Measurements from ENCODE around the gene GRK5. TPM values are rescaled to one million over a fixed set of nuclear protein-coding genes. Genes with fewer than 3 reads are reported as not detected.
"Not testable (repeated sequence)": the region's sequence is repeated elsewhere in the genome, so short reads cannot be mapped to it uniquely, and the experiment has no call there.

The GRK5 gene
- total RNA-seq, 4 donors from 2014 or later = 6.2 to 12.5 (median 9.1) TPM

DNA sequence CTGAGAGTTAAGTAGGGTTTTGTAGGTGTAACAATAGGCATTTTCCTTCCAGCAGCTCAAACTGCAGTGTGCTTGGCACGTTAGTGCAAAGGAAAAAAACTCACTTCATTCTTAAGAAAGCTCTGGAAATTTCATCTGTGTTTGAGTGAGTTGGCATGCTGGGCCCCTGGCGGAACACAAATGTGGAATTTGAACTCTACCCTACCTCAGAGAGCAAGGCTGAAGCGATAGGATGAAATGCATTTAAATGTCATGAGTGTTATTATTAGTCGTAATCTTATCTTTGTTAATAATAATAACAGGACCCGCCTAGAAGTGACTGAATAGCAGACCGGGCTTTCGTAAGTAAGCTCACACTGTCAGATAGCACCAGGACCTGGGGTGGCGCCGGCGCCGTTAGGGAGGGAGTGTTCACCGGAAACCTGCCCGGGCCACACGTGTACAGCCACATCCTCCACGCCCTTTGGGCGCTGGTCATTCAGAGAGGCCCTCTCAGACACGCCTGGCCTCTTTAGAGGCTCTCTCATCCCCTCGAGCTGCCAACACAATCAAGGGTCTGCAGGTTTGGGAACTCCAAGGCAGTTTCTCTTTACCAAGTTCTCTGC lies 63.5 kb downstream of the GRK5 start:
- in situ Hi-C loops (cut with MboI; ENCODE audit: low sequenced_read_pairs in 4 of 4) (no loop called here), intact Hi-C loops (cut with DNase I; ENCODE audit: low total_unique reads) (no loop called here)
- TF ChIP-seq CTCF (IDR thresholded peaks at IDR 0.05 in 4 of 5, conservative IDR thresholded peaks at IDR 0.05 in 1 of 5) = no peak
- TF ChIP-seq POLR2A (IDR thresholded peaks at IDR 0.05) = peak in 1 of 2 donors; percentile 16
- Histone ChIP-seq H3K4me1 (peaks cover 20 to 25% of the 10 kb centered on the region in 2 donors), H3K27ac (peak overlapping the region; percentile 59 to 82 (median 76)), H3K36me3 (no peaks in the 10 kb centered on the region), H3K4me3 (no peak overlapping the region), H3K9me3 (no peaks in the 10 kb centered on the region), H3K27me3 (no peaks in the 10 kb centered on the region)
- peak; percentile 34 to 35 for ATAC-seq
- no peak for DNase-seq

DNA sequence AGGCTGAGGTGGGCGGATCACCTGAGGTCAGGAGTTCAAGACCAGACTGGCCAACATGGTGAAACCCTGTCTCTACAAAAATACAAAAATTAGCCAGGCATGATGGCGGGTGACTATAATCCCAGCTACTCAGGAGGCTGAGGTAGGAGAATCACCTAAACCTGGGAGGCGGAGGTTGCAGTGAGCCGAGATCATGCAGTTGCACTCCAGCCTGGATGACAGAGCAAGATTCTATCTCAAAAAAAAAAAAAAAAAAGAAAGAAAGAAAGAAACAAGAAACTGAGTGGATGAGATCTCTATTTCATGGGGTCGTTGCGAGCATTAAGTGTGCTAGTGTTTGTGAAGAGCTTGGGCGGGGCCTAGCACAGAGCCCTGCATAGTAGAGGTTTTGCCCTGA lies 65.0 kb downstream of the GRK5 start:
- H3K4me3 ChIP-seq; intact Hi-C loops (cut with DNase I; ENCODE audit: low total_unique reads); H3K27me3 ChIP-seq; ATAC-seq; H3K36me3 ChIP-seq; H3K9me3 ChIP-seq; in situ Hi-C loops (cut with MboI; ENCODE audit: low sequenced_read_pairs in 4 of 4); DNase-seq: not testable (repeated sequence)
- H3K27ac ChIP-seq = peak overlapping the region; percentile 59 to 82 (median 76)
- peaks cover 20 to 25% of the 10 kb centered on the region in 2 donors for H3K4me1 ChIP-seq

- Histone ChIP-seq H3K9me3 (no peaks in the 10 kb centered on the region), H3K36me3 (no peaks in the 10 kb centered on the region), H3K27ac (peak overlapping the region; percentile 19 to 82 (median 66)), H3K4me3 (no peak overlapping the region), H3K27me3 (no peaks in the 10 kb centered on the region), H3K4me1 (peaks cover 21 to 25% of the 10 kb centered on the region in 2 donors)
- ATAC-seq (no peak), DNase-seq (no peak)
- intact Hi-C loops (cut with DNase I; ENCODE audit: low total_unique reads) (no loop called here), in situ Hi-C loops (cut with MboI; ENCODE audit: low sequenced_read_pairs in 4 of 4) (no loop called here)
- TF ChIP-seq CTCF (IDR thresholded peaks at IDR 0.05 in 4 of 5, conservative IDR thresholded peaks at IDR 0.05 in 1 of 5) (no peak), POLR2A (IDR thresholded peaks at IDR 0.05) (no peak)
Measured at GRCh38 chr10:119272736-119273135, 65.4 kb downstream of the GRK5 start.

- H3K4me3 ChIP-seq = no peak overlapping the region
- H3K27me3 ChIP-seq = no peaks in the 10 kb centered on the region
- in situ Hi-C loops (cut with MboI; ENCODE audit: low sequenced_read_pairs in 4 of 4) = no loop called here
- intact Hi-C loops (cut with DNase I; ENCODE audit: low total_unique reads) = no loop called here
- H3K36me3 ChIP-seq = no peaks in the 10 kb centered on the region
- ATAC-seq (no peak), DNase-seq (no peak)
- H3K4me1 ChIP-seq = peaks cover 26% of the 10 kb centered on the region in 2 donors
- peak overlapping the region in 3 of 4 donors; percentile 19 to 82 (median 74) for H3K27ac ChIP-seq
- TF ChIP-seq CTCF (IDR thresholded peaks at IDR 0.05 in 4 of 5, conservative IDR thresholded peaks at IDR 0.05 in 1 of 5) (no peak), POLR2A (IDR thresholded peaks at IDR 0.05) (no peak)
- no peaks in the 10 kb centered on the region for H3K9me3 ChIP-seq
Measured at GRCh38 chr10:119273413-119273812, 66.0 kb downstream of the GRK5 start.

GRCh38 chr10:119274519-119275045 lies 67.2 kb downstream of the GRK5 start:
- TF ChIP-seq CTCF (IDR thresholded peaks at IDR 0.05 in 4 of 5, conservative IDR thresholded peaks at IDR 0.05 in 1 of 5) (no peak), POLR2A (IDR thresholded peaks at IDR 0.05) (no peak)
- H3K4me3 ChIP-seq = no peak overlapping the region
- no peaks in the 10 kb centered on the region for H3K27me3 ChIP-seq
- ATAC-seq (no peak), DNase-seq (no peak)
- peaks cover 28 to 29% of the 10 kb centered on the region in 2 donors for H3K4me1 ChIP-seq
- H3K27ac ChIP-seq = peak overlapping the region in 3 of 4 donors; percentile 31 to 74 (median 59)
- H3K36me3 ChIP-seq = no peaks in the 10 kb centered on the region
- in situ Hi-C loops (cut with MboI; ENCODE audit: low sequenced_read_pairs in 4 of 4) = no loop called here
- no peaks in the 10 kb centered on the region for H3K9me3 ChIP-seq
- intact Hi-C loops (cut with DNase I; ENCODE audit: low total_unique reads) = no loop called here
